Measurements from ENCODE around the gene PAK5.

DNA sequence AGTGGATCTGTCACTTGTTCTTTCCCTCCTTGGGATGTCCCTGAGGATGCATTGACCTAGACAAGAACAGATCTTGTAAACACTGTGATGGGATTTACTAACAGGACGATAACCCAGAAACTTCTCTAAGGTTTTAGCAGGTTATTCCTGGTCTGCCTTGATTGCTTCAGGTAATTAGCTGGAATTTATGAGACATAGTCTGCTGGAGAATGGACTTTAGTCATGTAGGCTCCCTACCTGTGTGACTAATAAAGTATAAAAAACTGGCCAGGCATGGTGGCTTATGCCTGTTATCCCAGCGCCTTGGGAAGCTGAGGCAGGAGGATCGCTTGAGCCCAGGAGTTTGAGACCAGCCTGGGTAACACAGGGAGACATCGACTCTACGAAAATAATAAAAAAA lies 96.1 kb downstream of the PAK5 start:
- TF ChIP-seq, protein P1, sequence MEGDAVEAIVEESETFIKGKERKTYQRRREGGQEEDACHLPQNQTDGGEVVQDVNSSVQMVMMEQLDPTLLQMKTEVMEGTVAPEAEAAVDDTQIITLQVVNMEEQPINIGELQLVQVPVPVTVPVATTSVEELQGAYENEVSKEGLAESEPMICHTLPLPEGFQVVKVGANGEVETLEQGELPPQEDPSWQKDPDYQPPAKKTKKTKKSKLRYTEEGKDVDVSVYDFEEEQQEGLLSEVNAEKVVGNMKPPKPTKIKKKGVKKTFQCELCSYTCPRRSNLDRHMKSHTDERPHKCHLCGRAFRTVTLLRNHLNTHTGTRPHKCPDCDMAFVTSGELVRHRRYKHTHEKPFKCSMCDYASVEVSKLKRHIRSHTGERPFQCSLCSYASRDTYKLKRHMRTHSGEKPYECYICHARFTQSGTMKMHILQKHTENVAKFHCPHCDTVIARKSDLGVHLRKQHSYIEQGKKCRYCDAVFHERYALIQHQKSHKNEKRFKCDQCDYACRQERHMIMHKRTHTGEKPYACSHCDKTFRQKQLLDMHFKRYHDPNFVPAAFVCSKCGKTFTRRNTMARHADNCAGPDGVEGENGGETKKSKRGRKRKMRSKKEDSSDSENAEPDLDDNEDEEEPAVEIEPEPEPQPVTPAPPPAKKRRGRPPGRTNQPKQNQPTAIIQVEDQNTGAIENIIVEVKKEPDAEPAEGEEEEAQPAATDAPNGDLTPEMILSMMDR (conservative IDR thresholded peaks at IDR 0.05 in 1 of 2, IDR thresholded peaks at IDR 0.05 in 1 of 2; ENCODE audit: low read depth in 1 of 2, low read length in 2 of 2) = no peak
- no peak for TF ChIP-seq EZH2 (IDR thresholded peaks at IDR 0.05; ENCODE audit: low read length, missing control alignments)
